ENCODE data around the gene ADK.
A peak's percentile ranks its signal among the peaks of the same experiment; 100 is the strongest.
"Not testable (repeated sequence)": the region's sequence is repeated elsewhere in the genome, so short reads cannot be mapped to it uniquely, and the experiment has no call there.

ADK gene

GRCh38 chr10:74434547-74434946 is 283.5 kb downstream of the ADK start:
- no peak for DNase-seq

GRCh38 chr10:74436523-74437170 is 285.6 kb downstream of the ADK start:
- DNase-seq, result no peak

- no peak for DNase-seq
Measured at GRCh38 chr10:74437822-74438221, 286.8 kb downstream of the ADK start.

GRCh38 chr10:74439213-74439612 is 288.2 kb downstream of the ADK start:
- DNase-seq, result no peak

GRCh38 chr10:74445493-74445892 is 294.5 kb downstream of the ADK start:
- DNase-seq, result no peak

- DNase-seq, result no peak
Measured at GRCh38 chr10:74450602-74451001, 299.6 kb downstream of the ADK start.

- DNase-seq, result no peak
Measured at GRCh38 chr10:74451127-74451829, 300.3 kb downstream of the ADK start.

- DNase-seq, result peak; percentile 27
Measured at GRCh38 chr10:74453169-74453568, 302.1 kb downstream of the ADK start.

- DNase-seq, result not testable (repeated sequence)
Measured at GRCh38 chr10:74457478-74457877, 306.5 kb downstream of the ADK start.

- DNase-seq, result no peak
Measured at GRCh38 chr10:74460812-74461211, 309.8 kb downstream of the ADK start.

GRCh38 chr10:74474022-74474713 is 323.1 kb downstream of the ADK start:
- no peak for DNase-seq

GRCh38 chr10:74476162-74476706 is 325.2 kb downstream of the ADK start:
- not testable (repeated sequence) for DNase-seq

GRCh38 chr10:74480778-74481177 is 329.8 kb downstream of the ADK start:
- no peak for DNase-seq

GRCh38 chr10:74483356-74483755 is 332.3 kb downstream of the ADK start:
- no peak for DNase-seq

- no peak for DNase-seq
Measured at GRCh38 chr10:74485283-74485682, 334.3 kb downstream of the ADK start.

GRCh38 chr10:74486659-74487058 is 335.6 kb downstream of the ADK start:
- DNase-seq, result no peak

- DNase-seq, result no peak
Measured at GRCh38 chr10:74488907-74489306, 337.9 kb downstream of the ADK start.

GRCh38 chr10:74490551-74490950 is 339.5 kb downstream of the ADK start:
- no peak for DNase-seq

GRCh38 chr10:74491014-74491413 is 340.0 kb downstream of the ADK start:
- DNase-seq, result no peak

- DNase-seq, result not testable (repeated sequence)
Measured at GRCh38 chr10:74496276-74496675, 345.3 kb downstream of the ADK start.

- DNase-seq, result not testable (repeated sequence)
Measured at GRCh38 chr10:74498664-74499063, 347.6 kb downstream of the ADK start.

- DNase-seq, result no peak
Measured at GRCh38 chr10:74500026-74500704, 349.1 kb downstream of the ADK start.

- no peak for DNase-seq
Measured at GRCh38 chr10:74500816-74501215, 349.8 kb downstream of the ADK start.
